HepG2 (cell line): ENCODE data around the gene HDAC5. TPM values are rescaled to one million over a fixed set of nuclear protein-coding genes. Genes with fewer than 3 reads are reported as not detected.
A peak's percentile ranks its signal among the peaks of the same experiment; 100 is the strongest.

Source experiments
- ELF1 ChIP-seq: sonication (generic); formaldehyde crosslinking; IDR thresholded peaks from 2 replicates; pipeline ENCODE4 v1.4.0; 2020; ENCODE audit warnings: missing genetic modification reagents
- ETV5 ChIP-seq: IDR thresholded peaks from 2 replicates; pipeline ENCODE4 v1.6.1; 2018; ENCODE audit warnings: missing biosample characterization, missing genetic modification reagents, inconsistent platforms, borderline replicate concordance
- FOXK2 ChIP-seq: fragments of 450-650 bp; IDR thresholded peaks from 2 replicates; pipeline ENCODE4 v1.6.1; 2016
- JUN ChIP-seq: sonication (generic); formaldehyde crosslinking; IDR thresholded peaks from 2 replicates; pipeline ENCODE4 v1.4.0; 2020; ENCODE audit warnings: mild to moderate bottlenecking, missing genetic modification reagents
- KLF16 ChIP-seq, 2 experiments: sonication (generic) in 1 of 2; formaldehyde crosslinking in 1 of 2; IDR thresholded peaks; 2 replicates each; pipeline versions ENCODE4 v1.6.1 to v1.8.0; 2016 to 2023; ENCODE audit warnings: missing genetic modification reagents in 2 of 2, missing compliant biosample characterization in 1 of 2
- LCORL ChIP-seq, 2 experiments: fragments of 450-650 bp in 1 of 2; sonication (generic) in 1 of 2; formaldehyde crosslinking in 1 of 2; IDR thresholded peaks; 2 replicates each; pipeline versions ENCODE4 v1.5.0 to v1.6.1; 2017 to 2020; ENCODE audit warnings: antibody characterized with exemption in 1 of 2, missing genetic modification reagents in 1 of 2
- MXD4 ChIP-seq: IDR thresholded peaks from 2 replicates; pipeline ENCODE4 v1.6.1; 2016; ENCODE audit warnings: mild to moderate bottlenecking, missing biosample characterization, missing genetic modification reagents
- NRL ChIP-seq: sonication (generic); formaldehyde crosslinking; IDR thresholded peaks from 2 replicates; pipeline ENCODE4 v1.5.0; 2020; ENCODE audit warnings: missing genetic modification reagents, mild to moderate bottlenecking, moderate library complexity, borderline replicate concordance
- PRDM10 ChIP-seq: sonication (generic); formaldehyde crosslinking; IDR thresholded peaks from 2 replicates; pipeline ENCODE4 v1.4.0; 2020; ENCODE audit warnings: low read depth, missing genetic modification reagents
- RBM39 ChIP-seq: fragments of 200-400 bp; formaldehyde crosslinking; IDR thresholded peaks from one replicate; pipeline ENCODE4 v1.6.1; 2018; ENCODE audit warnings: antibody characterized with exemption, mild to moderate bottlenecking, low read depth, low read length; ENCODE audit not compliant: poor library complexity, severe bottlenecking
- ZFP82 ChIP-seq: sonication (generic); formaldehyde crosslinking; IDR thresholded peaks from 2 replicates; pipeline ENCODE4 v1.5.1; 2020; ENCODE audit warnings: mild to moderate bottlenecking, missing genetic modification reagents, borderline replicate concordance
- ZNF33B ChIP-seq: sonication (generic); formaldehyde crosslinking; IDR thresholded peaks from 2 replicates; pipeline ENCODE4 v1.5.1; 2020; ENCODE audit warnings: mild to moderate bottlenecking, missing genetic modification reagents
- ZNF496 ChIP-seq: sonication (generic); formaldehyde crosslinking; IDR thresholded peaks from 2 replicates; pipeline ENCODE4 v1.8.1; 2023; ENCODE audit warnings: mild to moderate bottlenecking, moderate library complexity, missing genetic modification reagents; ENCODE audit not compliant: insufficient replicate concordance
- ZNF547 ChIP-seq: sonication (generic); formaldehyde crosslinking; IDR thresholded peaks from 2 replicates; pipeline ENCODE4 v1.5.1; 2020; ENCODE audit warnings: mild to moderate bottlenecking, missing genetic modification reagents
- ZNF609 ChIP-seq: sonication (generic); formaldehyde crosslinking; IDR thresholded peaks from 2 replicates; pipeline ENCODE4 v1.4.0; 2020; ENCODE audit warnings: mild to moderate bottlenecking, missing genetic modification reagents, borderline replicate concordance
- ZNF792 ChIP-seq: IDR thresholded peaks from 2 replicates; pipeline ENCODE4 v1.6.1; 2016
- polyA plus RNA-seq, 8 experiments: library from polyadenylated mRNA; depleted of rRNA in 3 of 8; stranded (reverse) in 7 of 8; unstranded in 1 of 8; fragments of >200 nt; fragmentation: Illumina TruSeq in 4 of 8; extraction: Trizol in 4 of 8; gene quantifications; 2 replicates each; pipeline versions ENCODE4 v1.2.1 to v1.2.3, GENCODE V29; 2011 to 2016; ENCODE audit warnings: low read depth in 4 of 8, missing spikeins in 1 of 8, mixed read lengths in 1 of 8; ENCODE audit not compliant: insufficient read depth in 1 of 8
- total RNA-seq, 5 experiments: library from RNA; depleted of rRNA; stranded (reverse); fragments of >200 nt; fragmentation: Illumina TruSeq; extraction: Trizol; gene quantifications; 2 replicates each; pipeline ENCODE4 v1.2.3, GENCODE V29; 2016; ENCODE audit warnings: low read depth in 1 of 5
- TF ChIP-seq, protein P1 (sequence below): sonication (generic); formaldehyde crosslinking; IDR thresholded peaks from 2 replicates; pipeline ENCODE4 v1.4.0; 2020; ENCODE audit warnings: missing genetic modification reagents

Gene HDAC5
- total and polyA plus RNA-seq, 2 of the 13 experiments (the other 11 are each of a cell fraction or from before 2014, with no cell fraction given), result 46.4 to 85.4 TPM

- TF ChIP-seq LCORL (IDR thresholded peaks at IDR 0.05), result peak; percentile 52; the same call in 1 of the 2 replicates
- peak; percentile 91 for TF ChIP-seq LCORL (CRISPR knock-in tag; IDR thresholded peaks at IDR 0.05)
- peak; percentile 96 for TF ChIP-seq PRDM10 (CRISPR knock-in tag)
- TF ChIP-seq KLF16 (CRISPR knock-in tag; IDR thresholded peaks at IDR 0.05), result peak in 1 of 2 experiments; percentile 83; a peak in 2 of 4 replicates
- peak; percentile 95 for TF ChIP-seq JUN (CRISPR knock-in tag)
- peak; percentile 86; the same call in 1 of the 2 replicates for TF ChIP-seq ZNF609 (CRISPR knock-in tag)
- TF ChIP-seq ZNF792, result peak; percentile 86; the same call in 1 of the 2 replicates
- no peak; the same call in none of the 2 replicates for TF ChIP-seq ZNF547
- TF ChIP-seq MXD4 (CRISPR knock-in tag), result peak; percentile 87; the same call in 1 of the 2 replicates
- TF ChIP-seq ZNF33B, result peak; percentile 70; the same call in 1 of the 2 replicates
- TF ChIP-seq FOXK2, result peak; percentile 96
- TF ChIP-seq ELF1 (CRISPR knock-in tag), result peak; percentile 48; the same call in 1 of the 2 replicates
- TF ChIP-seq, protein P1, sequence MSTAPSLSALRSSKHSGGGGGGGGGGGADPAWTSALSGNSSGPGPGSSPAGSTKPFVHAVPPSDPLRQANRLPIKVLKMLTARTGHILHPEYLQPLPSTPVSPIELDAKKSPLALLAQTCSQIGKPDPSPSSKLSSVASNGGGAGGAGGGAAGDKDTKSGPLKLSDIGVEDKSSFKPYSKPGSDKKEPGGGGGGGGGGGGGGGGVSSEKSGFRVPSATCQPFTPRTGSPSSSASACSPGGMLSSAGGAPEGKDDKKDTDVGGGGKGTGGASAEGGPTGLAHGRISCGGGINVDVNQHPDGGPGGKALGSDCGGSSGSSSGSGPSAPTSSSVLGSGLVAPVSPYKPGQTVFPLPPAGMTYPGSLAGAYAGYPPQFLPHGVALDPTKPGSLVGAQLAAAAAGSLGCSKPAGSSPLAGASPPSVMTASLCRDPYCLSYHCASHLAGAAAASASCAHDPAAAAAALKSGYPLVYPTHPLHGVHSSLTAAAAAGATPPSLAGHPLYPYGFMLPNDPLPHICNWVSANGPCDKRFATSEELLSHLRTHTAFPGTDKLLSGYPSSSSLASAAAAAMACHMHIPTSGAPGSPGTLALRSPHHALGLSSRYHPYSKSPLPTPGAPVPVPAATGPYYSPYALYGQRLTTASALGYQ (CRISPR knock-in tag), result peak; percentile 87
- peak; percentile 63 for TF ChIP-seq NRL (CRISPR knock-in tag)
- TF ChIP-seq RBM39, result peak; percentile 70
- no peak; the same call in 1 of the 2 replicates for TF ChIP-seq ZFP82 (CRISPR knock-in tag)
- TF ChIP-seq ETV5 (CRISPR knock-in tag), result peak; percentile 74
- TF ChIP-seq ZNF496 (CRISPR knock-in tag), result no peak
Measured at GRCh38 chr17:44108440-44109311, 14.8 kb downstream of the HDAC5 start (continued).
